GM10847 (cell line): ENCODE data around the gene KRTAP1-1.
"Not testable (repeated sequence)": the region's sequence is repeated elsewhere in the genome, so short reads cannot be mapped to it uniquely, and the experiment has no call there.

Source experiments
- POLR2A ChIP-seq: IDR thresholded peaks from 2 replicates; pipeline ENCODE4 v1.6.1; 2011; ENCODE audit not compliant: insufficient read length; ENCODE audit errors: extremely low read depth

KRTAP1-1 gene, protein sequence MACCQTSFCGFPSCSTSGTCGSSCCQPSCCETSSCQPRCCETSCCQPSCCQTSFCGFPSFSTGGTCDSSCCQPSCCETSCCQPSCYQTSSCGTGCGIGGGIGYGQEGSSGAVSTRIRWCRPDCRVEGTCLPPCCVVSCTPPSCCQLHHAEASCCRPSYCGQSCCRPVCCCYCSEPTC

DNA sequence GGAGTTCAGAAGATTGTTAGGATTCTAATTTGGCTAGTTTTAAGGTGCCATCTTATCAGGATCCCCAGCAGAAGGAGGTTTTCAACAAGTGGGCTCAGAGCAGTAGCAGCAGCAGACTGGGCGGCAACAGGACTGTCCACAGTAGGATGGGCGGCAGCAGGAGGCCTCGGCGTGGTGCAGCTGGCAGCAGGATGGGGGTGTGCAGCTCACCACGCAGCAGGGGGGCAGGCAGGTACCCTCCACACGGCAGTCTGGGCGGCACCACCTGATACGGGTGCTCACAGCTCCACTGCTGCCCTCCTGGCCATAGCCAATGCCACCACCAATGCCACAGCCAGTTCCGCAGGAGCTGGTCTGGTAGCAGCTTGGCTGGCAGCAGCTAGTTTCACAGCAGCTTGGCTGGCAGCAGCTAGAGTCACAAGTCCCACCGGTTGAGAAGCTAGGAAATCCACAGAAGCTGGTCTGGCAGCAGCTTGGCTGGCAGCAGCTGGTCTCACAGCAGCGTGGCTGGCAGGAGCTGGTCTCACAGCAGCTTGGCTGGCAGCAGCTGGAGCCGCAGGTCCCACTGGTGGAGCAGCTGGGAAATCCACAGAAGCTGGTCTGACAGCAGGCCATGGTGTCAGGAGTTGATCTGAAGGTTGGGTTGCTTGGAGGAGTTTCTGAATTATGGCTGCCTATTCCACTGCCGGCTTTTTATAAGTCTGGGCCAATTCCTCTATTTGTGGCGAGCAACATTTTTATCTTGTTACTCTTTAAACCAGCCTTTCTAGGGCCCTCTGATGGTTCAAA, at the start of gene KRTAP1-1:
TSS of gene KRTAP1-1 (minus strand) at position 668 of the 789 bp plus-strand sequence. CDS start at position 615, 53 bp downstream.
- not testable (repeated sequence) for TF ChIP-seq POLR2A

DNA sequence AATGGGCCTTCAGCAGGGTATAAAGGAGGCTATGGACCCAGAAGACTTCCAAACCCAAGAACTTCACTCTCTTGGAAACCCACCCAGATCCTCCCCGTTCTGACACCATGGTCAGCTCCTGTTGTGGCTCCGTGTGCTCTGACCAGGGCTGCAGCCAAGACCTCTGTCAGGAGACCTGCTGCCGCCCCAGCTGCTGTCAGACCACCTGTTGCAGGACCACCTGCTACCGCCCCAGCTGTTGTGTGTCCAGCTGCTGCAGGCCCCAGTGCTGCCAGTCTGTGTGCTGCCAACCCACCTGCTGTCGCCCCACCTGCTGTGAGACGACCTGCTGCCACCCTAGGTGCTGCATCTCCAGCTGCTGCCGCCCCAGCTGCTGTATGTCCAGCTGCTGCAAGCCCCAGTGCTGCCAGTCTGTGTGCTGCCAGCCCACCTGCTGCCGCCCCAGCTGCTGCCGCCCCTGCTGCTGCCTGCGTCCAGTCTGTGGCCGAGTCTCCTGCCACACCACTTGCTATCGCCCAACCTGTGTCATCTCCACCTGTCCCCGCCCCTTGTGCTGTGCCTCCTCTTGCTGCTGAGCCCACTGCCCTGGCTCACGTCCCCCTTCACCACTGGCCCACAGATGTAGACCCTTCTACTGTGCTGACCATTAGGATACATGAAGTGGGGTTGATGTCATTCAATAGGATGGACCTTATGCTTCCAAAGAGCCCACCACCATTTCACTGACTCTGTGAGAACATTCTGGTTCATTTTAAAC, 43.0 kb upstream of the KRTAP1-1 start, which contains the start of gene KRTAP4-7:
TSS of gene KRTAP4-7 (plus strand) at position 51 of the 757 bp plus-strand sequence. CDS start at position 108, 57 bp downstream.
- not testable (repeated sequence) for TF ChIP-seq POLR2A

DNA sequence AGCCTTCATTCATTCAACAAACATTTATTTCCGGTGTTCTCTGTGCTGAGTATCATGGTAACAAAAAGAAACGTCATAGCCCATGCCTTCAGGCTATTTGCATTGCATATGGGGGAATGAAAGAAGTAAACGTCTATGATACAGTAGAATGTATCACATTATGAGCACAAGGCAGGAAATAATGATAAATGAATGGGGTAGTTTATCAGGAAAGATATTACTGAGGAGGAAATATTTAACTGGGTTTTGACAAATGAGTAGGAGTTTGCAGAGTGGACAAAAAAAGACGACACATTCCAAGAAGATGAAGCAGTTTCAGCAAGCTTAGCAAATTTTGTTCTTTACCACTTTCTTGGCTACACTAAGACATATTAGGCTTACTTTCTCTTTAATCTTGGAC, 41.4 kb upstream of the KRTAP1-1 start:
- TF ChIP-seq POLR2A: no peak

DNA sequence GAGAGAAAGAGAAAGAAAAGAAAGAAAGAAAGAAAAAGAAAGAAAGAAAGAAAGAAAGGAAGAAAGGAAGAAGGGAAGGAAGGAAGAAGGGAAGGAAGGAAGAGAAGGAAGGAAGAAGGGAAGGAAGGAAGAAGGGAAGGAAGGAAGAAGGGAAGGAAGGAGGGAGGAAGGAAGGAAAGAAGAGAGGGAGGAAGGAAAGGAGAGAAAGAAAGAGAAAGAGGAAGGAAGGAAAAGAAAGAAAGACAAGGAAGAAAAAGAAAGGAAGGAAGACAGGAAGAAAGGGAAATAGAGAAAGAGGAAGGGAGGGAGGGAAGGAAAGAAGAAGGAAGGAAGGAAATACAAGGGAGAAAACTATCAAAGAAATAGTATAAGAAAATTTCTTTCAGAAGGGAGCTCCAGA, 35.5 kb upstream of the KRTAP1-1 start:
- no peak for TF ChIP-seq POLR2A

DNA sequence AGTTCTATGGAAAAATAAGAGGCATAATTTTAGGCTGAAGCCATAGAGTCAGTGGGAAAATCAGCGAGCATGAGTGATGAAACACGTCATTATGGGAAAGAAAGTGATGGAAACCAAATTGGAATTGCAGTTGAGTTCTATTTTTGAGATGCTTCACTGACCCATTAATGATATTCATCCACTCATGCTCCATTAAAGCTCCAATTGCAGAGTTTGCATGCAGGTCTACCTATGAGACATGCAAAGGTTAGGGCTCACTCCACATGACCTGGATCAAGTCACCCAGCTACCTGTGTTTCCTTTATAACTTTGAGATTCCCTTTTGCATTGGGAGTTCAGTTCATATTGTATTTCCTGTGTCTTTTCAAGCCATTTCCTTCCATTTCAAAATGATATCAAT, 32.4 kb upstream of the KRTAP1-1 start:
- no peak for TF ChIP-seq POLR2A

DNA sequence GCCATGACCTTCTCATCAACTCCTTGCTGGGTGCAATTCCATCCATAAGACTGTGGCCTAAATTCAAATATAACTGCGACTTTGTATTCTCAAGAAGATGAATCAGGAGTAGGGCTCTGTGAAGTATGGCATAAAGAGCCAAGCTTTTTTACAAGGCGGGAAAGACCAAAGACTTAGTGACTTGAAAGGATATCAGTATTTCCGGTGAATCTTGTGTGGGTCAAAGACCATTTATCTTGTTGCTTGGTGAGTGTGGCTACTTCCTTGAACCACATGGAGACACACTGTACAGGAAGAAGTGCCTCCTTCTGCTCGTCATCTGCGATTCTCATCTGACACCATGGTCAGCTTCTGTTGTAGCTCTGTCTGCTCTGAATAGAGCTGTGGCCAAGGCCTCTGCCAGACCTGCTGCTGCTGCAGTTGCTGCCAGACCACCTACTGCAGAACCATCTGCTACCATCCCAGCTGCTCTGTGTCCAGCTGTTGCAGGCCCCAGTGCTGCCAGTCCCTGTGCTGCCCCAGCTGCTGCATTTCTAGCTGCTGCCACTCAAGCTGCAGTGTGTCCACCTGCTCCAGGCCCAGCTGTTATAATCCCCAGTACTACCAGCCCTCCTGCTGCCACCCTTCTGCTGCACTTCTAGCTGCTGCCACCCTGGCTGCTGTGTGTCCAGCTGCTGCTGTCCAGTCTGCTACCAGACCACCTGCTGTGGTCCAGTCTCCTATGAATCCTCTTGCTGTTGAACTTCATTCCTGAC, 30.5 kb upstream of the KRTAP1-1 start:
- TF ChIP-seq POLR2A: no peak

DNA sequence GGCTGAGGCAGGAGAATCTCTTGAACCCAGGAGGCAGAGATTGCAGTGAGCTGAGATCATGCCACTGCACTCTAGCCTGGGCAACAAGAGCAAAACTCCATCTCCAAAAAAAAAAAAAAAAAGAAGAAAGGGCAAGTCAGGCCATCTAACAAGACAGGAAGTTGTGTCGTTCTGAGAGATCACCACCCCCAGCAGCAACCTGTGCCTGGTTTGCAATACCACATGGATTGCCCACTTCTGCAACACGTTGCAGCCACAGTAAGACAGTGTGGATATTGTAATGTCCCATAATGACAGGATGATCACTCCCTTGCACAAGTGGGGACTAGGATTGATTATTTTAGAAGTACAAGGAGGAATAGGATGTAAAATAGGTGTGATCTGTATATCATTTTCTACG, 27.8 kb upstream of the KRTAP1-1 start:
- no peak for TF ChIP-seq POLR2A

DNA sequence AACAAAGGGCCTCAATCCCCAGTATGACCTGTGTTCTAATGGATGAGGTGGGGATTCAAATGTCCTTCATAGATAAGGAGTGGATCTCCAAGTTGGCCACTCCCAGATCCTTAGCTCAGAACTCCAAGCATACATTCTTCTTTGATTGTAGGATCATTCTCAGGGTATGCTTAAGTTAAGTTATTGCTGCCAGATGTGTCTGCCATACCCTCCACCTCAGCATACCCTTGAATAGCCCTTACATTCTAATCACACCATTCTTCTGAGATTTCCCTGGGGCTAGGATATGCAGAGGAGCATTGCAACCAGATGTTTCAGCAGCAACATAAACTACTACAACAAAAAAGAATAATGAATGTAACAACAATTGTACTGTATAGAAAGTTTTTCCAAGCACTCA, 26.0 kb upstream of the KRTAP1-1 start:
- no peak for TF ChIP-seq POLR2A

DNA sequence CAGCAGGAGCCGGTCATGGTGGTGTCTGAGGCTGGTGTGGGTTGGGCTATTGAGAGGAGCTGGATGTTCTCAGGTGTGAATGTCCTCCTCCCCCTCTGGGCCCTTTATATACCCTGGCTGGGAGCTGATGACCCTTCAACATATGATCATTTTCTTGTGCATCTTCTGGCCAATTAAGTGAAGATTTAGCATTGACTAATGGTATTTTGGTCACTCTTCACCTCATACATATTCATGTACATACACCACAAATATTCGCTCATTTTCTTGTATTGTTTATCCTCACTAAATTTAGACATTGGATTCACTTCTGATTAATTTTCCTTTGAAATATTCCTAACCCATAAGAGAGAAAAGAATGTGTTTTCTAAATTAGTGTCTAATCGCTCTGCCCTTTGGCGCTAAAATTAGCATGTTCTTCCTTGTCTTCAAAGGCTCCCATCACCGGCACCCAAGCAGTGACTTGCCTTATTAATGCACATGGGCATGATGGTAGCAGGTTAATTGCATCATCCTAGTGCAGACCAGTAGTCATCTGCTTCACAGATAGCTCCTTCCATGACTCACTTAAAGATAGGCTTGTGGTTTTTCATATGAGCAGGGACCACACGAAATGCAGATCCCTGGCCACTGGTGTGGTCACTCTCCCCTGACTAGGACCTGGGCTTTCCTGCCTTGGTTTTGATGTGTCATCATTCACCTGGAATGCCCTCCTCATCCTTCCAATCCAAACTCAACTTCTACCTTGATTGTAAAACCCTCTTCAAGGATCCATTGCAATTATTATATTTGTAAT, 24.8 kb upstream of the KRTAP1-1 start, which contains the start of gene KRTAP2-4:
TSS of gene KRTAP2-4 (minus strand) at position 51 of the 796 bp plus-strand sequence. CDS start at position 17, 34 bp downstream.
- no peak for TF ChIP-seq POLR2A

DNA sequence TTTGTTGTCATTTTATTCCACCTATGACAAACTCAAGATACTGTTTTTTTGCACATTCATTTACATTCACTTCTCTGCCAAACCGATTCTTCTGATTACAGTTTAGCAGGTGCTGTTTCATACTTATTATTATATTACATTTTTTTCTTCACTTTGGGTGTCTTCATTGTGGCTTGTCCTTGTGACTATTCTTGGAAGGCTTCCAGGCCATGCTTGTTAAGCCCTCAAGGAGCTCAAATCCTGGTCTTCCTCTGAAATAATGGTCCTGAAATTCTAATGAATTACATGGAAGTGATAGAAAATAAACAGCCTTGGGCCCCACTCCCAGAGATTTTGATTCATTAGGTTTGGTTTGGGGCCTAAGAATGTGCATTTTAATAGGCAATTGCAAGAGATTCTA, 23.1 kb upstream of the KRTAP1-1 start:
- no peak for TF ChIP-seq POLR2A

DNA sequence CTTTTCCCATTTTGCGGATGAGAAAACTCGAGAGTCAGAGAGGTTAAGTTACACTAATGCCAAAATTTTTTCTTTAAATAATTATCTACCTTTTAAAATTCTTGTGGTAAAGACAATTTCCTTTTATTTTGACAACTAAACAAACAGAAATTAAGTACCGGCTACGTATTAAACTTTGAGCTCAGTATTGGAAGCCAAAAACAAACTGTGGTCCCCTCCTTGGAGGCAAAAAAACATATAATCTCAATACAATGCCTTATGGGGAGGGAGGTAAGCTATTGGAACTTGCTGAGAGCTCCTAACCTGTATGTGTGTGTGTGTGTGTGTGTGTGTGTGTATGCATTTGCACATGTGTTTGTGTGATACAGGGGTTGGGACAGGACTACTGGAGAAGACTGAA, 22.2 kb upstream of the KRTAP1-1 start:
- TF ChIP-seq POLR2A: no peak

DNA sequence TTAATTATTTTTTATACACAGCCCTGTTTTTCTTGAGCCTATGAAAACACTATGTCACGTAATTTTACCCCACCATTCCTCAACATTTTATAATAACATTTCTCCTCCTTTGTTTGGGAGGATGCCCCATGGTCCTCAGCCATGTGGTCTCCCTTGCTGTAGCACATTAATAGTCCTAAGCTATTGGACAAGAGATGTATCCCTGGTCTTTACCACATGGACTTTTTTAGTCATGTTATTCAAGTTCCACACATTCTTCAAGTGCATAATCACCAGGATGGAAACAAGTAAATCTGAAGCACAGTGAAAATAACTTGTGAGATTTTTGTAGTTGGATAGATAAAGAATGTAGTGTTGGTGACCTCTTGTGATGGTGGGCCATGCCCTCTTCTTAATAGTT, 20.7 kb upstream of the KRTAP1-1 start:
- no peak for TF ChIP-seq POLR2A

DNA sequence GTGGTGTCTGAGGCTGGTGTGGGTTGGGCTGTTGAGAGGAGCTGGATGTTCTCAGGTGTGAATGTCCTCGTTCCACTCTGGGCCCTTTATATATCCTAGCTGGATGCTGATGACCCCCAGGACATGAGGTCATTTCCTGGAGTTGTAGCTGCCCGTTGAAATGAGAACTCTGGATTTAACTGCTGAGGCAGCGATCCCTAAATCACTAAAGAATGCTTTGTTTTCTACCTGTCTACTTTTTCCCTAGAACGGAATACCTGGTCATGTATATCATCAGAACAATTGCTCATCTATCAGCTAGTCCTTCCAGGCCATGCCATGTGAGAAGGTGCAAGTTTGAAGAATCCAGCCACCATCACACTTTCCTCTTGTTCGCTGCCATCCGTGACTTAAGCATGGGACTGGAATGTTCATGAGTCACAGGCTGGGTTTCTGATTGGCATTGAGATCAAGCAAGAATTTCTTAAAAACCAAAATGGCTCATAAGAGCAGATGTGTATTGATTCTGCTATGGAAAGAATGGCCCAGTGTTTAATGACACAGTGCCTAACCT, 18.9 kb upstream of the KRTAP1-1 start, which contains the start of gene KRTAP2-3:
TSS of gene KRTAP2-3 (minus strand) at position 63 of the 553 bp plus-strand sequence. CDS start 64 bp downstream, outside the sequence.
- TF ChIP-seq POLR2A: no peak

DNA sequence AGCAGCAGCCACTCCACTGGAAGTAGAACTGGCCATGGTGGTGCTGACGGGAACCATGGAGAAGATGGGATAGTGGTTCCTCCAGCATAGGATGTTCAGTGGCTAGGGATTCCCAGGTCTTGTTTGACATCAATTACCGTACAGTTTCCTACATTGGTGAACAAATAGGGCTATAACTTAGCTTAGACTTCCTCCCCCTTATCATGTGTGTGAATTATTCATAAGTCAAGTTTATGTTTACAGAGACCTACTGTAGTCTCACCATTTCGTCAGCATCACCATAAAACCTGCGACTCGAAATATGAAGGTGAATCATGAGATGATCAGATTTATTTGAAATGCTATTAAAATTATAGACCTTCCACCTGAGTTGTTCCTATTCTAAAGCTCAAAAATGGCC, 17.5 kb upstream of the KRTAP1-1 start:
- TF ChIP-seq POLR2A: no peak
